OCI-LY7 (cell line): ENCODE data around the gene LAMA2. TPM values are rescaled to one million over a fixed set of nuclear protein-coding genes. Genes with fewer than 3 reads are reported as not detected.

ENCODE experiments used
- BruUV-seq: library from RNA; stranded (reverse); fragments of 400-500 nt; replicated peaks from 2 replicates; lab custom pipeline; 2021; lab: Mats Ljungman, UMichigan
- CTCF ChIA-PET: fragments of 300-600 bp; sonication (Branson Sonifier 250); formaldehyde crosslinking; loops from one replicate; lab custom pipeline; 2022; ENCODE audit warnings: antibody characterized with exemption; ENCODE audit not compliant: unreplicated experiment; lab: Charles Lee
- POLR2A ChIA-PET: fragments of 300-600 bp; sonication (Branson Sonifier 250); formaldehyde crosslinking; loops from one replicate; lab custom pipeline; 2022; ENCODE audit warnings: antibody characterized with exemption; lab: Charles Lee
- DNase-seq: peaks from one replicate; pipeline ENCODE4 v3.0.0-alpha.2; 2015; ENCODE audit warnings: low spot score
- H2AFZ ChIP-seq: fragments of 200-600 bp; sonication (generic), shearing (Covaris generic); 2 replicates; pipeline ENCODE4 v1.6.1; 2014; ENCODE audit warnings: mild to moderate bottlenecking, antibody characterized with exemption, low read length, moderate library complexity
- H3K27ac ChIP-seq: fragments of 200-600 bp; sonication (generic); 2 replicates; pipeline ENCODE4 v1.5.1; 2014; ENCODE audit warnings: mixed run types, low read depth, mild to moderate bottlenecking, moderate library complexity, low read length, inconsistent platforms; ENCODE audit not compliant: poor library complexity, severe bottlenecking
- H3K36me3 ChIP-seq: fragments of 200-600 bp; sonication (generic); 2 replicates; pipeline ENCODE4 v1.6.1; 2014; ENCODE audit warnings: mild to moderate bottlenecking, antibody characterized with exemption, low read length, moderate library complexity, mixed read lengths; ENCODE audit not compliant: insufficient read depth
- H3K4me1 ChIP-seq: fragments of 200-600 bp; sonication (generic); 2 replicates; pipeline ENCODE4 v1.5.1; 2014; ENCODE audit warnings: mild to moderate bottlenecking, low read length; ENCODE audit not compliant: insufficient read depth, poor library complexity, severe bottlenecking
- H3K4me2 ChIP-seq: fragments of 200-600 bp; sonication (generic); 2 replicates; pipeline ENCODE4 v1.6.1; 2014; ENCODE audit warnings: mild to moderate bottlenecking, low read length
- H3K4me3 ChIP-seq: fragments of 200-600 bp; sonication (generic); 2 replicates; pipeline ENCODE4 v1.5.1; 2014; ENCODE audit warnings: mild to moderate bottlenecking, low read depth, low read length; ENCODE audit not compliant: poor library complexity, severe bottlenecking
- H3K79me2 ChIP-seq: fragments of 200-600 bp; sonication (generic); 2 replicates; pipeline ENCODE4 v1.6.1; 2016; ENCODE audit warnings: low read depth, mild to moderate bottlenecking, low read length, moderate library complexity, mixed read lengths; ENCODE audit not compliant: insufficient read depth
- H3K9me2 ChIP-seq: fragments of 200-600 bp; sonication (generic); 2 replicates; pipeline ENCODE4 v1.6.1; 2016; ENCODE audit warnings: mild to moderate bottlenecking, low read length, mixed read lengths; ENCODE audit not compliant: insufficient read depth
- H3K9me3 ChIP-seq: fragments of 200-600 bp; sonication (generic); 2 replicates; pipeline ENCODE4 v1.6.1; 2014; ENCODE audit warnings: mild to moderate bottlenecking, mixed run types, low read length, mixed read lengths
- H4K20me1 ChIP-seq: fragments of 200-600 bp; sonication (generic); 2 replicates; pipeline ENCODE4 v1.6.1; 2014; ENCODE audit warnings: mild to moderate bottlenecking, antibody characterized with exemption, low read length, moderate library complexity, mixed read lengths; ENCODE audit not compliant: insufficient read depth
- CTCF ChIP-seq: fragments of 200-600 bp; sonication (generic); conservative IDR thresholded peaks from 2 replicates; pipeline ENCODE4 v1.5.1; 2014; ENCODE audit warnings: mild to moderate bottlenecking, antibody characterized with exemption, low read length, moderate library complexity, mixed read lengths
- EZH2phosphoT487 ChIP-seq: fragments of 200-600 bp; sonication (generic); IDR thresholded peaks from 2 replicates; pipeline ENCODE4 v1.6.1; 2018; ENCODE audit warnings: low read depth, borderline replicate concordance, mild to moderate bottlenecking, mixed run types, antibody characterized with exemption, low read length, moderate library complexity, mixed read lengths
- intact Hi-C: fragments of 100-400 bp; cut with micrococcal nuclease; formaldehyde crosslinking; loops from one replicate; pipeline ENCODE4 v1.10.0; 2022; ENCODE audit not compliant: unreplicated experiment
- total RNA-seq, 2 experiments: library from RNA; depleted of rRNA in 1 of 2; stranded (reverse); fragments of >200 nt in 1 of 2; shearing (Covaris generic) in 1 of 2; gene quantifications; 2 replicates each; pipeline ENCODE4 v1.2.3, GENCODE V29; 2014 to 2022

The LAMA2 gene
- total RNA-seq, 2 experiments from 2014 or later, result not detected

- Histone ChIP-seq H3K4me2 (no peak overlapping the region), H3K27ac (no peak overlapping the region), H3K4me3 (no peak overlapping the region), H3K36me3 (no peaks in the 10 kb centered on the region), H3K4me1 (no peaks in the 10 kb centered on the region), H4K20me1 (no peaks in the 10 kb centered on the region), H3K9me3 (no peaks in the 10 kb centered on the region), H2AFZ (0 out of 2 replicates have a peak overlapping the region, but pooled peaks have one; percentile 6), H3K9me2 (no peaks in the 10 kb centered on the region), H3K79me2 (no peaks in the 10 kb centered on the region)
- intact Hi-C loops, result no loop called here
- TF ChIP-seq CTCF (no peak), EZH2phosphoT487 (no peak)
- POLR2A ChIA-PET, result interaction anchor here (0.6 to 1.5 kb wide), 5 partner anchors 11 to 85 kb away, joined by 3 to 6 read pairs (median 3); no protein-coding TSS in a partner anchor
- DNase-seq, result no peak
- CTCF ChIA-PET, result no interaction called here
- BruUV-seq, result no TSS peak
Observed at GRCh38 chr6:129115471-129115870, 232.5 kb downstream of the LAMA2 start.

- no peaks in the 10 kb centered on the region for H3K4me1 ChIP-seq
- no TSS peak for BruUV-seq
- no peaks in the 10 kb centered on the region for H3K36me3 ChIP-seq
- no peaks in the 10 kb centered on the region for H3K9me2 ChIP-seq
- CTCF ChIA-PET, result no interaction called here
- POLR2A ChIA-PET, result no interaction called here
- no peak for DNase-seq
- no peak overlapping the region for H3K4me2 ChIP-seq
- no peak for TF ChIP-seq EZH2phosphoT487
- no peak for TF ChIP-seq CTCF
- no peaks in the 10 kb centered on the region for H4K20me1 ChIP-seq
- H3K4me3 ChIP-seq, result no peak overlapping the region
- H2AFZ ChIP-seq, result no peak overlapping the region
- no peak overlapping the region for H3K27ac ChIP-seq
- H3K79me2 ChIP-seq, result no peaks in the 10 kb centered on the region
- intact Hi-C loops, result no loop called here
- H3K9me3 ChIP-seq, result no peaks in the 10 kb centered on the region
Observed at GRCh38 chr6:129117355-129117754, 234.4 kb downstream of the LAMA2 start.

- Histone ChIP-seq H3K4me1 (no peaks in the 10 kb centered on the region), H4K20me1 (no peaks in the 10 kb centered on the region), H2AFZ (no peak overlapping the region), H3K27ac (no peak overlapping the region), H3K9me3 (no peaks in the 10 kb centered on the region), H3K4me3 (no peak overlapping the region), H3K9me2 (no peaks in the 10 kb centered on the region), H3K79me2 (no peaks in the 10 kb centered on the region), H3K4me2 (no peak overlapping the region), H3K36me3 (no peaks in the 10 kb centered on the region)
- POLR2A ChIA-PET, result interaction anchor here (1.5 kb wide), 1 partner anchor 25 kb away, joined by 5 read pairs; no protein-coding TSS in a partner anchor
- intact Hi-C loops, result no loop called here
- DNase-seq, result no peak
- CTCF ChIA-PET, result no interaction called here
- no TSS peak for BruUV-seq
- TF ChIP-seq CTCF (no peak), EZH2phosphoT487 (no peak)
Observed at GRCh38 chr6:129120856-129121638, 238.1 kb downstream of the LAMA2 start.
